ENCODE results near the gene ADAM15. TPM values are rescaled to one million over a fixed set of nuclear protein-coding genes. Genes with fewer than 3 reads are reported as not detected.
A peak's percentile ranks its signal among the peaks of the same experiment; 100 is the strongest.

ADAM15 gene
- total RNA-seq, 5 donors from 2014 or later (not counting 1 experiment from before 2014, with no cell fraction given): 17.3 to 53.0 (median 37.2) TPM

GRCh38 chr1:155008015-155008941 lies 42.8 kb upstream of the ADAM15 start:
- peak overlapping the region; percentile 92 to 95 for H3K27ac Mint-ChIP-seq
- H3K4me1 Mint-ChIP-seq: peaks cover 78 to 88% (median 83%) of the 10 kb centered on the region in 3 donors
- Histone ChIP-seq H3K27ac (ENCODE audit: low read length) (peak overlapping the region; percentile 80), H3K9me3 (no peaks in the 10 kb centered on the region), H3K27me3 (replicated peaks in 1 of 2; ENCODE audit: control insufficient read depth in 2 of 2, extremely low read depth in 1 of 2, insufficient read depth in 2 of 2, low read length in 1 of 2) (no peaks in the 10 kb centered on the region), H3K4me3 (ENCODE audit: control insufficient read depth in 1 of 2, extremely low read depth in 1 of 2, low read length in 1 of 2) (peak overlapping the region; percentile 62 to 71), H3K36me3 (ENCODE audit: control insufficient read depth in 2 of 2, extremely low read depth in 1 of 2, insufficient read depth in 1 of 2, low read length in 1 of 2) (no peaks in the 10 kb centered on the region), H3K4me1 (ENCODE audit: control insufficient read depth in 1 of 2, extremely low read depth in 1 of 2, insufficient read depth in 2 of 2, low read length in 2 of 2) (peaks cover 39 to 99% of the 10 kb centered on the region in 2 experiments)
- CTCF ChIA-PET: interaction anchor here in 1 of 2 donors (0.7 to 1.0 kb wide), 2 partner anchors 9 to 10 kb away, joined by 3 to 10 read pairs; no protein-coding TSS in a partner anchor
- no peaks in the 10 kb centered on the region for H3K36me3 Mint-ChIP-seq
- ATAC-seq (replicated peaks in 1 of 4): no peak
- H3K9me3 Mint-ChIP-seq: no peaks in the 10 kb centered on the region
- POLR2A ChIA-PET: interaction anchor here in 1 of 2 donors (0.6 to 0.7 kb wide), 2 partner anchors 12 to 47 kb away, joined by 3 to 4 read pairs; no protein-coding TSS in a partner anchor
- WGBS (ENCODE audit: insufficient coverage): 25% methylated on average over 2 of the region's 16 CpGs
- peak in 1 of 35 experiments; percentile 28 for DNase-seq
- peak overlapping the region; percentile 74 to 89 (median 83) for H3K4me3 Mint-ChIP-seq
- no peaks in the 10 kb centered on the region for H3K27me3 Mint-ChIP-seq

GRCh38 chr1:155009221-155009711 lies 41.9 kb upstream of the ADAM15 start:
- no peaks in the 10 kb centered on the region for H3K36me3 Mint-ChIP-seq

GRCh38 chr1:155009742-155010141 lies 41.4 kb upstream of the ADAM15 start:
- H3K27ac ChIP-seq (ENCODE audit: low read length): peak overlapping the region; percentile 80
- CTCF ChIA-PET: no interaction called here
- no peaks in the 10 kb centered on the region for H3K27me3 ChIP-seq (replicated peaks in 1 of 2; ENCODE audit: control insufficient read depth in 2 of 2, extremely low read depth in 1 of 2, insufficient read depth in 2 of 2, low read length in 1 of 2)
- peak overlapping the region; percentile 62 to 71 for H3K4me3 ChIP-seq (ENCODE audit: control insufficient read depth in 1 of 2, extremely low read depth in 1 of 2, low read length in 1 of 2)
- H3K9me3 ChIP-seq: no peaks in the 10 kb centered on the region
- 26% methylated on average over 2 of the region's 5 CpGs for WGBS (ENCODE audit: insufficient coverage)
- DNase-seq (no peak), ATAC-seq (replicated peaks in 1 of 4) (no peak)
- peaks cover 78 to 90% (median 84%) of the 10 kb centered on the region in 3 donors for H3K4me1 Mint-ChIP-seq
- no peaks in the 10 kb centered on the region for H3K36me3 Mint-ChIP-seq
- peak overlapping the region; percentile 74 to 89 (median 83) for H3K4me3 Mint-ChIP-seq
- POLR2A ChIA-PET: no interaction called here
- peaks cover 0 to 6% of the 10 kb centered on the region in 2 donors for H3K36me3 ChIP-seq (ENCODE audit: control insufficient read depth in 2 of 2, extremely low read depth in 1 of 2, insufficient read depth in 1 of 2, low read length in 1 of 2)
- H3K27me3 Mint-ChIP-seq: no peaks in the 10 kb centered on the region
- peak overlapping the region; percentile 91 to 95 for H3K27ac Mint-ChIP-seq
- no peaks in the 10 kb centered on the region for H3K9me3 Mint-ChIP-seq
- peaks cover 39 to 99% of the 10 kb centered on the region in 2 experiments for H3K4me1 ChIP-seq (ENCODE audit: control insufficient read depth in 1 of 2, extremely low read depth in 1 of 2, insufficient read depth in 2 of 2, low read length in 2 of 2)

More at GRCh38 chr1:155009221-155009711, 41.9 kb upstream of the ADAM15 start:
- ATAC-seq (replicated peaks in 1 of 4): no peak
- H3K27me3 Mint-ChIP-seq: no peaks in the 10 kb centered on the region
- H3K9me3 ChIP-seq: no peaks in the 10 kb centered on the region
- no peaks in the 10 kb centered on the region for H3K9me3 Mint-ChIP-seq
- peak overlapping the region; percentile 74 to 89 (median 83) for H3K4me3 Mint-ChIP-seq
- peak overlapping the region; percentile 91 to 95 for H3K27ac Mint-ChIP-seq
- ChIA-PET POLR2A (interaction anchor here in 1 of 2 donors (0.6 kb wide), 1 partner anchor 48 kb away, joined by 4 read pairs; no protein-coding TSS in a partner anchor), CTCF (interaction anchor here in 1 of 2 donors (0.6 kb wide), 1 partner anchor 404 kb away, joined by 3 read pairs; no protein-coding TSS in a partner anchor)
- peak overlapping the region; percentile 80 for H3K27ac ChIP-seq (ENCODE audit: low read length)
- peak overlapping the region; percentile 62 to 71 for H3K4me3 ChIP-seq (ENCODE audit: control insufficient read depth in 1 of 2, extremely low read depth in 1 of 2, low read length in 1 of 2)
- peaks cover 80 to 91% (median 85%) of the 10 kb centered on the region in 3 donors for H3K4me1 Mint-ChIP-seq
- peaks cover 0 to 1% of the 10 kb centered on the region in 2 donors for H3K36me3 ChIP-seq (ENCODE audit: control insufficient read depth in 2 of 2, extremely low read depth in 1 of 2, insufficient read depth in 1 of 2, low read length in 1 of 2)
- peaks cover 41 to 99% of the 10 kb centered on the region in 2 experiments for H3K4me1 ChIP-seq (ENCODE audit: control insufficient read depth in 1 of 2, extremely low read depth in 1 of 2, insufficient read depth in 2 of 2, low read length in 2 of 2)
- DNase-seq: no peak
- 36% methylated on average over 9 of the region's 12 CpGs for WGBS (ENCODE audit: insufficient coverage)
- no peaks in the 10 kb centered on the region for H3K27me3 ChIP-seq (replicated peaks in 1 of 2; ENCODE audit: control insufficient read depth in 2 of 2, extremely low read depth in 1 of 2, insufficient read depth in 2 of 2, low read length in 1 of 2)

GRCh38 chr1:155010211-155010918 lies 40.8 kb upstream of the ADAM15 start:
- Histone ChIP-seq H3K4me1 (ENCODE audit: control insufficient read depth in 1 of 2, extremely low read depth in 1 of 2, insufficient read depth in 2 of 2, low read length in 2 of 2) (peaks cover 37 to 99% of the 10 kb centered on the region in 2 experiments), H3K4me3 (ENCODE audit: control insufficient read depth in 1 of 2, extremely low read depth in 1 of 2, low read length in 1 of 2) (peak overlapping the region; percentile 62 to 71), H3K27me3 (replicated peaks in 1 of 2; ENCODE audit: control insufficient read depth in 2 of 2, extremely low read depth in 1 of 2, insufficient read depth in 2 of 2, low read length in 1 of 2) (no peaks in the 10 kb centered on the region), H3K27ac (ENCODE audit: low read length) (peak overlapping the region; percentile 80), H3K9me3 (no peaks in the 10 kb centered on the region), H3K36me3 (ENCODE audit: control insufficient read depth in 2 of 2, extremely low read depth in 1 of 2, insufficient read depth in 1 of 2, low read length in 1 of 2) (peaks cover 1 to 12% of the 10 kb centered on the region in 2 donors)
- peak overlapping the region; percentile 91 to 95 for H3K27ac Mint-ChIP-seq
- H3K36me3 Mint-ChIP-seq: no peaks in the 10 kb centered on the region
- H3K4me3 Mint-ChIP-seq: peak overlapping the region; percentile 74 to 89 (median 83)
- H3K27me3 Mint-ChIP-seq: no peaks in the 10 kb centered on the region
- WGBS (ENCODE audit: insufficient coverage): 35% methylated on average over 2 of the region's 11 CpGs
- CTCF ChIA-PET: interaction anchor here (0.6 to 1.2 kb wide), 5 partner anchors 10 to 75 kb away, joined by 3 to 5 read pairs (median 3); no protein-coding TSS in a partner anchor
- no peaks in the 10 kb centered on the region for H3K9me3 Mint-ChIP-seq
- POLR2A ChIA-PET: interaction anchor here in 1 of 2 donors (0.7 kb wide), 1 partner anchor 20 kb away, joined by 3 read pairs; no protein-coding TSS in a partner anchor
- peak in 1 of 35 experiments; percentile 16 for DNase-seq
- ATAC-seq (replicated peaks in 1 of 4): peak in 2 of 4 experiments; percentile 9 to 21
- peaks cover 73 to 89% (median 83%) of the 10 kb centered on the region in 3 donors for H3K4me1 Mint-ChIP-seq

- Mint-ChIP-seq H3K36me3 (peaks cover 3% of the 10 kb centered on the region), H3K27ac (peak overlapping the region; percentile 91 to 95), H3K4me3 (peak overlapping the region; percentile 45 to 89 (median 46)), H3K4me1 (peaks cover 73 to 89% (median 83%) of the 10 kb centered on the region in 3 donors), H3K9me3 (no peaks in the 10 kb centered on the region), H3K27me3 (no peaks in the 10 kb centered on the region)
- DNase-seq: no peak
- no peaks in the 10 kb centered on the region for H3K27me3 ChIP-seq (replicated peaks in 1 of 2; ENCODE audit: control insufficient read depth in 2 of 2, extremely low read depth in 1 of 2, insufficient read depth in 2 of 2, low read length in 1 of 2)
- ChIA-PET POLR2A (interaction anchor here in 1 of 2 donors (0.5 kb wide), 1 partner anchor 1356 kb away, joined by 7 read pairs; no protein-coding TSS in a partner anchor), CTCF (interaction anchor here in 1 of 2 donors (1.2 kb wide), 1 partner anchor 74 kb away, joined by 3 read pairs; no protein-coding TSS in a partner anchor)
- no peaks in the 10 kb centered on the region for H3K9me3 ChIP-seq
- peaks cover 41 to 99% of the 10 kb centered on the region in 2 experiments for H3K4me1 ChIP-seq (ENCODE audit: control insufficient read depth in 1 of 2, extremely low read depth in 1 of 2, insufficient read depth in 2 of 2, low read length in 2 of 2)
- H3K4me3 ChIP-seq (ENCODE audit: control insufficient read depth in 1 of 2, extremely low read depth in 1 of 2, low read length in 1 of 2): peak overlapping the region; percentile 54 to 71
- 81% methylated on average over 3 of the region's 5 CpGs for WGBS (ENCODE audit: insufficient coverage)
- peak overlapping the region; percentile 80 for H3K27ac ChIP-seq (ENCODE audit: low read length)
- no peak for ATAC-seq (replicated peaks in 1 of 4)
- H3K36me3 ChIP-seq (ENCODE audit: control insufficient read depth in 2 of 2, extremely low read depth in 1 of 2, insufficient read depth in 1 of 2, low read length in 1 of 2): peaks cover 4 to 18% of the 10 kb centered on the region in 2 donors
Observed at GRCh38 chr1:155011004-155011416, 40.1 kb upstream of the ADAM15 start.

Measured in T-cell (primary cell).